Lower leg skin (tissue), 3 donors: ENCODE results near the gene PAK1IP1.

Experiments
- POLR2A ChIP-seq, 2 donors: fragments of 450-650 bp; IDR thresholded peaks; one replicate each; pipeline ENCODE4 v1.6.1; 2016 to 2017; ENCODE audit warnings: antibody characterized with exemption in 2 of 2, mild to moderate bottlenecking in 1 of 2, moderate library complexity in 1 of 2
- TF ChIP-seq, protein P1 (sequence below), 3 donors: fragments of 450-650 bp; IDR thresholded peaks; one replicate each; pipeline ENCODE4 v1.5.1; 2016; ENCODE audit warnings: antibody characterized with exemption in 3 of 3, mild to moderate bottlenecking in 3 of 3, moderate library complexity in 2 of 3

DNA sequence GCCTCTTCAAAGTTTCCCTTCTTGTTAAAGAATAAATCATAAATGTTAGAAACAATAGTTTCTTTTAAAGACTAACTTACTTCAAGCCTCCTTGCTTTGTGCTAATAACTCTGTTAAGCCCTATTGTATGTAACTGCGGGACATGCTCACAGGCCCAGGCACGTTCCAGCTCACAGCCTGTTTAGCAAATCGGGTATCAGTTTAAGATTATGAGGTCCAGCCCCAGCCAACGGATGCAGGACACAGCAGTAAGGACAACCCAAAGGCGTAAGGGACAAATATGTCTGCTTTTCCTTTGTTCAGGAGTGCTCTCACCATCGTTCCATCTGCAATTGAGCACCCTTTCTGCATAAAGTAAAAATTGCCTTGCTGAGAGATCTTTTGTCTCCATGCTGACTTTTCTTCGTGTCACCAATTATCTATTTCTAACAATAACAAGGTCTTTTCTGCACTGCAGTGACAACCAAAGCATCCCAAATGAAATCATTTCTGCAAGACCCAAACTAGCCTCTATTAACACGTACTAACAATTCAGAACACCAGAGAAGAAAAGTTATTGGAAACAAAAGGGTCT is 1.7 kb upstream of the PAK1IP1 start:
- TF ChIP-seq, protein P1, sequence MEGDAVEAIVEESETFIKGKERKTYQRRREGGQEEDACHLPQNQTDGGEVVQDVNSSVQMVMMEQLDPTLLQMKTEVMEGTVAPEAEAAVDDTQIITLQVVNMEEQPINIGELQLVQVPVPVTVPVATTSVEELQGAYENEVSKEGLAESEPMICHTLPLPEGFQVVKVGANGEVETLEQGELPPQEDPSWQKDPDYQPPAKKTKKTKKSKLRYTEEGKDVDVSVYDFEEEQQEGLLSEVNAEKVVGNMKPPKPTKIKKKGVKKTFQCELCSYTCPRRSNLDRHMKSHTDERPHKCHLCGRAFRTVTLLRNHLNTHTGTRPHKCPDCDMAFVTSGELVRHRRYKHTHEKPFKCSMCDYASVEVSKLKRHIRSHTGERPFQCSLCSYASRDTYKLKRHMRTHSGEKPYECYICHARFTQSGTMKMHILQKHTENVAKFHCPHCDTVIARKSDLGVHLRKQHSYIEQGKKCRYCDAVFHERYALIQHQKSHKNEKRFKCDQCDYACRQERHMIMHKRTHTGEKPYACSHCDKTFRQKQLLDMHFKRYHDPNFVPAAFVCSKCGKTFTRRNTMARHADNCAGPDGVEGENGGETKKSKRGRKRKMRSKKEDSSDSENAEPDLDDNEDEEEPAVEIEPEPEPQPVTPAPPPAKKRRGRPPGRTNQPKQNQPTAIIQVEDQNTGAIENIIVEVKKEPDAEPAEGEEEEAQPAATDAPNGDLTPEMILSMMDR (IDR thresholded peaks at IDR 0.05): no peak
- no peak for TF ChIP-seq POLR2A (IDR thresholded peaks at IDR 0.05)
